NCI-H2196 treated with DMSO at 0.1 percent for 48 hours (cell line): Measurements from ENCODE around the gene BBS5.

Experiments
- DNase-seq: peaks from one replicate; lab custom pipeline; 2025; ENCODE audit not compliant: unreplicated experiment; lab: John Stamatoyannopoulos, UW

BBS5 gene

DNA sequence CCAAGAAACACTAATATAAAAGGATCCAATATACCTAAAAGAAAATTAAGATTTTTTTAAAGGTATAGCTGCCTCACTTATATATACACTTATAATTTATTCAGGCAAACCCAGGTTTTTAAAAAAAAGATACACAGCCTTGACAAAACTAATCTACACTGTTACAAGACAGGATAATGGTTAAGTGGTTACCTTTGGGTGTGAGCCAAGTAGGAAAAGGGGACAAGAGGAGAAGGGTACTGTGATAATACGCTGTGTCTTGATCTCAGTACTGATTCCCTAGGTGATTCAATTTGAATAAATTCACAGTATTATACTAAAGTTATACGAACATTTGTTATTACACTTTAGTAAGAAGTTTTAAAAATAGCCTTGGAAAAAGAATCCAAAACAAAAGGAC is 60.9 kb downstream of the BBS5 start:
- DNase-seq: no peak

DNA sequence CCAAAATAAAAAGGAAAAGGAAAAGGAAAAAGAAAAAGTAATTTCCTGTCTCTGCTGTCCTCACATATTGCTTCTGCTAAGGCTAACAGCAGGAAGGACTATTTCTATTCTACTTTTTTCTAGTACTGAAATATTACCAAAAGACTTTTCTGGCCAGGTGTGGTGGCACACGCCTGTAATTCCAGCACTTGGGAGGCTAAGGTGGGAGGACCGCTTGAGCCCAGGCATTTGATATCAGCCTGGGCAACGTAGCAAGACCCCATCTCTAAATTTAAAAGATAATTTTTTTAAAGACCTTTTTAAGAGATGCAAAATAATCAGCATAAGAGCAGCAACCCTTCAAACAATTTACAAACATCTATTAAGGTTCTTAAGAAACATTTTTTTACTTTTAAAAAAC is 63.1 kb downstream of the BBS5 start:
- DNase-seq: no peak

DNA sequence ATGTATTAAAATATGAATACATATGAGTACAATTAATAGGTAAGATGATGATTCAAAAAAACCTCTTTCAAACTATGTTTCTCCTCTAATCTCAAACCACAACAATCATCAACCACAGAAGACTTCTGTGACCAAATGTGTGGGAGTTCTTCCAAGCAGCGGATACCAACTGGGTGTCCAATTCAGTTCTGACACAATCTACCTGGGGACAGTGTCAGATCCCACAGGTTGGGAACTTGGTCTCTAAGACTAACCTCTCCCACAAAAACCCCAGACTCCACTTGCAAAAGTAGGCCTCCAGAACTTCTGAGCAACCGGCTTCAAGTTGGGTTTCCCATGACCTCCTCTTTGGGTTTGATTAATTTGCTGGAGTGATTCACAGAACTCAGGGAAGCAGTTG is 67.5 kb downstream of the BBS5 start:
- DNase-seq: no peak
